ENCODE measurements around the gene HIGD2B. TPM values are rescaled to one million over a fixed set of nuclear protein-coding genes. Genes with fewer than 3 reads are reported as not detected.

The HIGD2B gene
- total and polyA plus RNA-seq, 9 of the 15 experiments (the other 6 are each of a cell fraction or from before 2014, with no cell fraction given): 0.04 to 0.18 (median 0.14) TPM; not detected in 6

GRCh38 chr15:72727154-72727553 lies 41.2 kb upstream of the HIGD2B start:
- FAIRE-seq (no peak), ATAC-seq (no peak), DNase-seq (ENCODE audit: extremely low read depth in 1 of 4, low spot score in 3 of 4) (no peak)
- Histone ChIP-seq H3K4me3 (no peak overlapping the region), H3K27me3 (ENCODE audit: control insufficient read depth in 2 of 2, insufficient read depth in 2 of 2, low read length in 2 of 2) (no peaks in the 10 kb centered on the region), H3K4me2 (ENCODE audit: insufficient read depth, low read length) (no peak overlapping the region), H4K20me1 (replicated peaks; ENCODE audit: control insufficient read depth, insufficient read depth, low read length) (no peaks in the 10 kb centered on the region), H3K4me1 (replicated peaks in 1 of 2; ENCODE audit: control insufficient read depth in 2 of 2, insufficient read depth in 2 of 2, low read length in 2 of 2) (no peaks in the 10 kb centered on the region), H3K27ac (ENCODE audit: extremely low read depth, low read depth, low read length) (no peak overlapping the region), H3K79me2 (ENCODE audit: control insufficient read depth, insufficient read depth, low read length) (no peaks in the 10 kb centered on the region), H3K36me3 (ENCODE audit: control insufficient read depth, insufficient read depth, low read length) (peaks cover 22% of the 10 kb centered on the region; the same call in 2 of the 3 replicates), H3K9me3 (replicated peaks; ENCODE audit: control insufficient read depth, insufficient read depth, low read depth, low read length) (no peaks in the 10 kb centered on the region), H3K9ac (ENCODE audit: insufficient read depth in 1 of 2, low read depth in 2 of 2, low read length in 2 of 2) (no peak overlapping the region), H3K9me1 (ENCODE audit: control insufficient read depth, insufficient read depth, low read length) (no peaks in the 10 kb centered on the region), H2AFZ (ENCODE audit: low read depth, low read length) (no peak overlapping the region)
- POLR2A ChIA-PET: interaction anchor here (0.6 to 1.1 kb wide), 4 partner anchors 9 to 248 kb away, joined by 3 to 4 read pairs (median 3); no protein-coding TSS in a partner anchor
- in situ Hi-C loops (cut with MboI) (no loop called here), intact Hi-C loops (cut with micrococcal nuclease) (loop anchor here (10.0 kb wide), 1 partner anchor 68 kb away; no protein-coding TSS in a partner anchor)
- CTCF ChIA-PET (ENCODE audit: low intra/inter-chr PET ratio): no interaction called here
- TF ChIP-seq NR1H2 (CRISPR knock-in tag; IDR thresholded peaks at IDR 0.05): no peak
- no peak for TF ChIP-seq ZSCAN29 (IDR thresholded peaks at IDR 0.05)
- no peak for TF ChIP-seq HDGF (IDR thresholded peaks at IDR 0.05)
- TF ChIP-seq ZNF79 (CRISPR knock-in tag; IDR thresholded peaks at IDR 0.05; ENCODE audit: low read depth): no peak
- no peak for TF ChIP-seq RAD51 (IDR thresholded peaks at IDR 0.05; ENCODE audit: borderline replicate concordance, low read depth)
- no peak for TF ChIP-seq ZFP36 (IDR thresholded peaks at IDR 0.05; ENCODE audit: low read depth, low read length, partially characterized antibody)
- TF ChIP-seq, protein P1, sequence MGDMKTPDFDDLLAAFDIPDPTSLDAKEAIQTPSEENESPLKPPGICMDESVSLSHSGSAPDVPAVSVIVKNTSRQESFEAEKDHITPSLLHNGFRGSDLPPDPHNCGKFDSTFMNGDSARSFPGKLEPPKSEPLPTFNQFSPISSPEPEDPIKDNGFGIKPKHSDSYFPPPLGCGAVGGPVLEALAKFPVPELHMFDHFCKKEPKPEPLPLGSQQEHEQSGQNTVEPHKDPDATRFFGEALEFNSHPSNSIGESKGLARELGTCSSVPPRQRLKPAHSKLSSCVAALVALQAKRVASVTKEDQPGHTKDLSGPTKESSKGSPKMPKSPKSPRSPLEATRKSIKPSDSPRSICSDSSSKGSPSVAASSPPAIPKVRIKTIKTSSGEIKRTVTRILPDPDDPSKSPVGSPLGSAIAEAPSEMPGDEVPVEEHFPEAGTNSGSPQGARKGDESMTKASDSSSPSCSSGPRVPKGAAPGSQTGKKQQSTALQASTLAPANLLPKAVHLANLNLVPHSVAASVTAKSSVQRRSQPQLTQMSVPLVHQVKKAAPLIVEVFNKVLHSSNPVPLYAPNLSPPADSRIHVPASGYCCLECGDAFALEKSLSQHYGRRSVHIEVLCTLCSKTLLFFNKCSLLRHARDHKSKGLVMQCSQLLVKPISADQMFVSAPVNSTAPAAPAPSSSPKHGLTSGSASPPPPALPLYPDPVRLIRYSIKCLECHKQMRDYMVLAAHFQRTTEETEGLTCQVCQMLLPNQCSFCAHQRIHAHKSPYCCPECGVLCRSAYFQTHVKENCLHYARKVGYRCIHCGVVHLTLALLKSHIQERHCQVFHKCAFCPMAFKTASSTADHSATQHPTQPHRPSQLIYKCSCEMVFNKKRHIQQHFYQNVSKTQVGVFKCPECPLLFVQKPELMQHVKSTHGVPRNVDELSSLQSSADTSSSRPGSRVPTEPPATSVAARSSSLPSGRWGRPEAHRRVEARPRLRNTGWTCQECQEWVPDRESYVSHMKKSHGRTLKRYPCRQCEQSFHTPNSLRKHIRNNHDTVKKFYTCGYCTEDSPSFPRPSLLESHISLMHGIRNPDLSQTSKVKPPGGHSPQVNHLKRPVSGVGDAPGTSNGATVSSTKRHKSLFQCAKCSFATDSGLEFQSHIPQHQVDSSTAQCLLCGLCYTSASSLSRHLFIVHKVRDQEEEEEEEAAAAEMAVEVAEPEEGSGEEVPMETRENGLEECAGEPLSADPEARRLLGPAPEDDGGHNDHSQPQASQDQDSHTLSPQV (IDR thresholded peaks at IDR 0.05): no peak
- no peak for TF ChIP-seq POLR2AphosphoS5 (IDR thresholded peaks at IDR 0.05; ENCODE audit: control insufficient read depth, insufficient read depth, low read depth, low read length)
- no peak for TF ChIP-seq ELK3 (CRISPR knock-in tag; IDR thresholded peaks at IDR 0.05)
- TF ChIP-seq, protein P2, sequence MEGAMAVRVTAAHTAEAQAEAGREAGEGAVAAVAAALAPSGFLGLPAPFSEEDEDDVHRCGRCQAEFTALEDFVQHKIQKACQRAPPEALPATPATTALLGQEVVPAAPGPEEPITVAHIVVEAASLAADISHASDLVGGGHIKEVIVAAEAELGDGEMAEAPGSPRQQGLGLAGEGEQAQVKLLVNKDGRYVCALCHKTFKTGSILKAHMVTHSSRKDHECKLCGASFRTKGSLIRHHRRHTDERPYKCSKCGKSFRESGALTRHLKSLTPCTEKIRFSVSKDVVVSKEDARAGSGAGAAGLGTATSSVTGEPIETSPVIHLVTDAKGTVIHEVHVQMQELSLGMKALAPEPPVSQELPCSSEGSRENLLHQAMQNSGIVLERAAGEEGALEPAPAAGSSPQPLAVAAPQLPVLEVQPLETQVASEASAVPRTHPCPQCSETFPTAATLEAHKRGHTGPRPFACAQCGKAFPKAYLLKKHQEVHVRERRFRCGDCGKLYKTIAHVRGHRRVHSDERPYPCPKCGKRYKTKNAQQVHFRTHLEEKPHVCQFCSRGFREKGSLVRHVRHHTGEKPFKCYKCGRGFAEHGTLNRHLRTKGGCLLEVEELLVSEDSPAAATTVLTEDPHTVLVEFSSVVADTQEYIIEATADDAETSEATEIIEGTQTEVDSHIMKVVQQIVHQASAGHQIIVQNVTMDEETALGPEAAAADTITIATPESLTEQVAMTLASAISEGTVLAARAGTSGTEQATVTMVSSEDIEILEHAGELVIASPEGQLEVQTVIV (CRISPR knock-in tag; IDR thresholded peaks at IDR 0.05; ENCODE audit: borderline replicate concordance): no peak
- no TSS peak for BruUV-seq (replicated peaks)

Measured in K562 (cell line).